Neural progenitor cell (in vitro differentiated cells): ENCODE measurements around the gene RUSC2.

Experiments
- EZH2 ChIP-seq: fragments of 200-600 bp; sonication (generic); IDR thresholded peaks from 2 replicates; pipeline ENCODE4 v1.6.1; 2017; ENCODE audit warnings: antibody characterized with exemption, mild to moderate bottlenecking, moderate library complexity
- TF ChIP-seq, protein P1 (sequence below): fragments of 200-600 bp; sonication (generic); IDR thresholded peaks from 2 replicates; pipeline ENCODE4 v1.5.1; 2017; ENCODE audit warnings: antibody characterized with exemption, mild to moderate bottlenecking

DNA sequence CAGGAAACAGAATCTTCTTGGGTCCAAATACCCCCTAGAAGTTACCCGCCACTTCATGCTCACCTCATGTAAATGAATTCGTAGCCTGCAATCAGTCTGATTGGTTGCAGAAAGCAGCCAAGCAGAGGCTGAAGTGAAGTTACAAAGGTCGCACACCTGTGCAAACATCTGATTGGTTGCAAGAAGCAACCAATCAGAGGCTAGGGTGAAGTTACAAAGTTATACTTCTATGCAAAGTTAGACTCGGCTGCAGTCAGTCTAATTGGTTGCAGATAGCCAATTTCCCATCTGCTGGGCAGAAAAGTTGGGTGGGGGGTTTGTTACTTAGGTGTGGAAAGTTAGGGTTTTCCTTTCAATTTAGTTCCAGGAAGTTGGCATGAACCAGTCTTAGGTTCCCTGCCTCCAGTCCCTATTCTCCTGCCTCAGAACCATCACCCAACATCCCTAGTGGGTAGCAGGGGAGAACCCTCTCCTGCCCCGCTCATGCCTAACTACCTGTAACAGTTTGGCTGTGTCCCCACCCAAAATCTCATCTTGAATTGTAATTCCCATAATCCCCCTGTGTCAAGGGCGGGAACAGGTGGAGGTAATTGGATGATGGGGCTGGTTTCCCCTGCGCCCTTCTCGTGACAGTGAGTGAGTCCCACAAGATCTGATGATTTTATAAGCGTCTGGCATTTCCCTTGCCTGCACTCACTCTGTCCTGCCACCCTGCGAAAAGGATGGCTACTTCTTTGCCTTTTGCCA is 1.2 kb upstream of the RUSC2 start:
- TF ChIP-seq, protein P1, sequence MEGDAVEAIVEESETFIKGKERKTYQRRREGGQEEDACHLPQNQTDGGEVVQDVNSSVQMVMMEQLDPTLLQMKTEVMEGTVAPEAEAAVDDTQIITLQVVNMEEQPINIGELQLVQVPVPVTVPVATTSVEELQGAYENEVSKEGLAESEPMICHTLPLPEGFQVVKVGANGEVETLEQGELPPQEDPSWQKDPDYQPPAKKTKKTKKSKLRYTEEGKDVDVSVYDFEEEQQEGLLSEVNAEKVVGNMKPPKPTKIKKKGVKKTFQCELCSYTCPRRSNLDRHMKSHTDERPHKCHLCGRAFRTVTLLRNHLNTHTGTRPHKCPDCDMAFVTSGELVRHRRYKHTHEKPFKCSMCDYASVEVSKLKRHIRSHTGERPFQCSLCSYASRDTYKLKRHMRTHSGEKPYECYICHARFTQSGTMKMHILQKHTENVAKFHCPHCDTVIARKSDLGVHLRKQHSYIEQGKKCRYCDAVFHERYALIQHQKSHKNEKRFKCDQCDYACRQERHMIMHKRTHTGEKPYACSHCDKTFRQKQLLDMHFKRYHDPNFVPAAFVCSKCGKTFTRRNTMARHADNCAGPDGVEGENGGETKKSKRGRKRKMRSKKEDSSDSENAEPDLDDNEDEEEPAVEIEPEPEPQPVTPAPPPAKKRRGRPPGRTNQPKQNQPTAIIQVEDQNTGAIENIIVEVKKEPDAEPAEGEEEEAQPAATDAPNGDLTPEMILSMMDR = no peak
- TF ChIP-seq EZH2 = no peak
